ENCODE results near the gene LIAS.

- no peak for TF ChIP-seq CTCF (IDR thresholded peaks at IDR 0.05)
- no peak for TF ChIP-seq POLR2A (IDR thresholded peaks at IDR 0.05)
Measured at GRCh38 chr4:39453738-39454137, 5.1 kb upstream of the LIAS start.
